ENCODE data around the gene ISOC2. TPM values are rescaled to one million over a fixed set of nuclear protein-coding genes. Genes with fewer than 3 reads are reported as not detected.

ISOC2 gene
- total RNA-seq, 4 donors from 2014 or later, result 44.7 to 97.2 (median 87.5) TPM

GRCh38 chr19:55457683-55458457, 3.6 kb downstream of the ISOC2 start:
- no peak overlapping the region for H3K4me3 ChIP-seq
- WGBS, result 84% methylated on average over 16 of the region's 16 CpGs

GRCh38 chr19:55456347-55456746, 5.1 kb downstream of the ISOC2 start:
- TF ChIP-seq CTCF (IDR thresholded peaks at IDR 0.05), result no peak
- TF ChIP-seq POLR2AphosphoS5 (IDR thresholded peaks at IDR 0.05), result no peak
- WGBS, result 87% methylated on average over 14 of the region's 14 CpGs
- Histone ChIP-seq H3K4me1 (peaks cover 39% of the 10 kb centered on the region), H3K36me3 (peaks cover 20% of the 10 kb centered on the region), H3K9me3 (no peaks in the 10 kb centered on the region), H3K27ac (no peak overlapping the region), H3K27me3 (peaks cover 16% of the 10 kb centered on the region), H3K4me3 (no peak overlapping the region)
- DNase-seq (ENCODE audit: low spot score in 2 of 2), result no peak

More at GRCh38 chr19:55457683-55458457, 3.6 kb downstream of the ISOC2 start:
- Histone ChIP-seq H3K27ac (no peak overlapping the region), H3K27me3 (peaks cover under 1% of the 10 kb centered on the region), H3K36me3 (peaks cover 20% of the 10 kb centered on the region), H3K9me3 (no peaks in the 10 kb centered on the region), H3K4me1 (peaks cover 29% of the 10 kb centered on the region)
- no peak for DNase-seq (ENCODE audit: low spot score in 2 of 2)
- TF ChIP-seq EP300 (IDR thresholded peaks at IDR 0.05) (no peak), POLR2AphosphoS5 (IDR thresholded peaks at IDR 0.05) (no peak), CTCF (IDR thresholded peaks at IDR 0.05) (no peak), POLR2A (IDR thresholded peaks at IDR 0.05) (no peak)

GRCh38 chr19:55455576-55456235, 5.7 kb downstream of the ISOC2 start:
- Histone ChIP-seq H3K27ac (no peak overlapping the region), H3K36me3 (peaks cover 20% of the 10 kb centered on the region), H3K27me3 (peaks cover 22% of the 10 kb centered on the region), H3K4me1 (peaks cover 38% of the 10 kb centered on the region), H3K9me3 (no peaks in the 10 kb centered on the region), H3K4me3 (no peak overlapping the region)
- TF ChIP-seq POLR2A (IDR thresholded peaks at IDR 0.05) (no peak), CTCF (IDR thresholded peaks at IDR 0.05) (no peak), EP300 (IDR thresholded peaks at IDR 0.05) (no peak), POLR2AphosphoS5 (IDR thresholded peaks at IDR 0.05) (no peak)
- 87% methylated on average over 10 of the region's 11 CpGs for WGBS
- DNase-seq (ENCODE audit: low spot score in 2 of 2), result no peak

GRCh38 chr19:55454787-55455243, 6.6 kb downstream of the ISOC2 start:
- H3K27ac ChIP-seq, result no peak overlapping the region
- peaks cover 30% of the 10 kb centered on the region for H3K4me1 ChIP-seq
- peaks cover 20% of the 10 kb centered on the region for H3K36me3 ChIP-seq
- WGBS, result 78% methylated on average over 4 of the region's 14 CpGs
- no peaks in the 10 kb centered on the region for H3K9me3 ChIP-seq
- H3K27me3 ChIP-seq, result peaks cover 28% of the 10 kb centered on the region
- TF ChIP-seq CTCF (IDR thresholded peaks at IDR 0.05) (peak in 1 of 2 donors; percentile 63), POLR2AphosphoS5 (IDR thresholded peaks at IDR 0.05) (no peak), POLR2A (IDR thresholded peaks at IDR 0.05) (no peak)
- no peak for DNase-seq (ENCODE audit: low spot score in 2 of 2)
- H3K4me3 ChIP-seq, result no peak overlapping the region

All from suprapubic skin (tissue), 4 donors.